ENCODE data around the gene KCTD1.

The KCTD1 gene

GRCh38 chr18:26442126-26442525 is 106.2 kb downstream of the KCTD1 start:
- Histone ChIP-seq H3K4me2 (ENCODE audit: low read depth, low read length) (no peak overlapping the region), H3K36me3 (replicated peaks; ENCODE audit: insufficient read depth, low read length) (no peaks in the 10 kb centered on the region), H3K4me3 (ENCODE audit: low read length) (no peak overlapping the region), H3K9me2 (replicated peaks; ENCODE audit: insufficient read depth, low read length) (no peaks in the 10 kb centered on the region), H2AFZ (ENCODE audit: low read length) (no peak overlapping the region), H3K27ac (ENCODE audit: low read length) (no peak overlapping the region), H3K9ac (ENCODE audit: low read length) (no peak overlapping the region), H4K20me1 (ENCODE audit: insufficient read depth, low read length) (no peaks in the 10 kb centered on the region), H3K79me2 (ENCODE audit: low read length) (no peaks in the 10 kb centered on the region), H3F3A (ENCODE audit: insufficient read depth, low read length) (no peaks in the 10 kb centered on the region), H3K9me3 (replicated peaks; ENCODE audit: insufficient read depth, low read length) (no peaks in the 10 kb centered on the region), H3K4me1 (ENCODE audit: low read length) (no peaks in the 10 kb centered on the region), H3K27me3 (replicated peaks; ENCODE audit: insufficient read depth, low read length) (no peaks in the 10 kb centered on the region)
- no peak for TF ChIP-seq CTCF (IDR thresholded peaks at IDR 0.05; ENCODE audit: low read length)
- TF ChIP-seq EZH2 (optimal IDR thresholded peaks at IDR 0.05; ENCODE audit: low read depth, low read length), result no peak
- TF ChIP-seq EZH2phosphoT487 (IDR thresholded peaks at IDR 0.05; ENCODE audit: low read length), result no peak
- DNase-seq, result no peak

- no peak for DNase-seq
- Histone ChIP-seq H3K36me3 (replicated peaks; ENCODE audit: insufficient read depth, low read length) (no peaks in the 10 kb centered on the region), H2AFZ (ENCODE audit: low read length) (no peak overlapping the region), H3F3A (ENCODE audit: insufficient read depth, low read length) (no peaks in the 10 kb centered on the region), H3K4me2 (ENCODE audit: low read depth, low read length) (no peak overlapping the region), H3K4me1 (ENCODE audit: low read length) (no peaks in the 10 kb centered on the region), H3K27ac (ENCODE audit: low read length) (no peak overlapping the region), H3K79me2 (ENCODE audit: low read length) (no peaks in the 10 kb centered on the region), H4K20me1 (ENCODE audit: insufficient read depth, low read length) (no peaks in the 10 kb centered on the region), H3K9ac (ENCODE audit: low read length) (no peak overlapping the region), H3K9me3 (replicated peaks; ENCODE audit: insufficient read depth, low read length) (no peaks in the 10 kb centered on the region), H3K27me3 (replicated peaks; ENCODE audit: insufficient read depth, low read length) (no peaks in the 10 kb centered on the region), H3K9me2 (replicated peaks; ENCODE audit: insufficient read depth, low read length) (no peaks in the 10 kb centered on the region), H3K4me3 (ENCODE audit: low read length) (no peak overlapping the region)
- TF ChIP-seq EZH2phosphoT487 (IDR thresholded peaks at IDR 0.05; ENCODE audit: low read length) (no peak), EZH2 (optimal IDR thresholded peaks at IDR 0.05; ENCODE audit: low read depth, low read length) (no peak), CTCF (IDR thresholded peaks at IDR 0.05; ENCODE audit: low read length) (no peak)
These were observed 107.7 kb downstream of the KCTD1 start for GRCh38 chr18:26440644-26441043.

- no peak overlapping the region for H3K27ac ChIP-seq (ENCODE audit: low read length)
- no peaks in the 10 kb centered on the region for H3K9me2 ChIP-seq (replicated peaks; ENCODE audit: insufficient read depth, low read length)
- no peaks in the 10 kb centered on the region for H3K27me3 ChIP-seq (replicated peaks; ENCODE audit: insufficient read depth, low read length)
- H3K4me3 ChIP-seq (ENCODE audit: low read length), result no peak overlapping the region
- no peaks in the 10 kb centered on the region for H3K36me3 ChIP-seq (replicated peaks; ENCODE audit: insufficient read depth, low read length)
- TF ChIP-seq CTCF (IDR thresholded peaks at IDR 0.05; ENCODE audit: low read length), result no peak
- TF ChIP-seq EZH2phosphoT487 (IDR thresholded peaks at IDR 0.05; ENCODE audit: low read length), result no peak
- TF ChIP-seq EZH2 (optimal IDR thresholded peaks at IDR 0.05; ENCODE audit: low read depth, low read length), result no peak
- H2AFZ ChIP-seq (ENCODE audit: low read length), result no peak overlapping the region
- no peaks in the 10 kb centered on the region for H3K9me3 ChIP-seq (replicated peaks; ENCODE audit: insufficient read depth, low read length)
- no peak overlapping the region for H3K4me2 ChIP-seq (ENCODE audit: low read depth, low read length)
- no peak overlapping the region for H3K9ac ChIP-seq (ENCODE audit: low read length)
- H4K20me1 ChIP-seq (ENCODE audit: insufficient read depth, low read length), result no peaks in the 10 kb centered on the region
- H3K79me2 ChIP-seq (ENCODE audit: low read length), result no peaks in the 10 kb centered on the region
- no peaks in the 10 kb centered on the region for H3F3A ChIP-seq (ENCODE audit: insufficient read depth, low read length)
- H3K4me1 ChIP-seq (ENCODE audit: low read length), result no peaks in the 10 kb centered on the region
- no peak for DNase-seq
These were observed 108.8 kb downstream of the KCTD1 start for GRCh38 chr18:26439537-26439936.

Data from MM.1S (cell line).